ENCODE results near the gene SMAD2.
A peak's percentile ranks its signal among the peaks of the same experiment; 100 is the strongest.

Gene SMAD2

GRCh38 chr18:47895565-47896250, 34.8 kb downstream of the SMAD2 start:
- DNase-seq, result no peak

GRCh38 chr18:47893939-47894699, 36.3 kb downstream of the SMAD2 start:
- no peak for DNase-seq

- DNase-seq, result no peak
Measured at GRCh38 chr18:47893047-47893446, 37.4 kb downstream of the SMAD2 start.

GRCh38 chr18:47888156-47888555, 42.3 kb downstream of the SMAD2 start:
- DNase-seq, result peak; percentile 20

- DNase-seq, result no peak
Measured at GRCh38 chr18:47887227-47887626, 43.2 kb downstream of the SMAD2 start.

- DNase-seq, result peak; percentile 18
Measured at GRCh38 chr18:47883771-47884413, 46.6 kb downstream of the SMAD2 start.

GRCh38 chr18:47882641-47883040, 47.8 kb downstream of the SMAD2 start:
- DNase-seq, result no peak

GRCh38 chr18:47881752-47882455, 48.6 kb downstream of the SMAD2 start:
- no peak for DNase-seq

- no peak for DNase-seq
Measured at GRCh38 chr18:47881042-47881441, 49.4 kb downstream of the SMAD2 start.

GRCh38 chr18:47877892-47878291, 52.6 kb downstream of the SMAD2 start:
- no peak for DNase-seq

GRCh38 chr18:47876813-47877212, 53.6 kb downstream of the SMAD2 start:
- DNase-seq, result peak; percentile 35

- peak; percentile 16 for DNase-seq
Measured at GRCh38 chr18:47873625-47874024, 56.8 kb downstream of the SMAD2 start.

GRCh38 chr18:47872426-47872825, 58.0 kb downstream of the SMAD2 start:
- DNase-seq, result no peak

GRCh38 chr18:47871288-47871687, 59.2 kb downstream of the SMAD2 start:
- no peak for DNase-seq

GRCh38 chr18:47870605-47871004, 59.9 kb downstream of the SMAD2 start:
- DNase-seq, result peak; percentile 33

GRCh38 chr18:47868744-47869143, 61.7 kb downstream of the SMAD2 start:
- DNase-seq, result no peak

GRCh38 chr18:47865183-47865582, 65.3 kb downstream of the SMAD2 start:
- no peak for DNase-seq

GRCh38 chr18:47863041-47863440, 67.4 kb downstream of the SMAD2 start:
- DNase-seq, result no peak

- DNase-seq, result no peak
Measured at GRCh38 chr18:47858607-47859006, 71.9 kb downstream of the SMAD2 start.

GRCh38 chr18:47847635-47848034, 82.8 kb downstream of the SMAD2 start:
- DNase-seq, result no peak

- DNase-seq, result no peak
Measured at GRCh38 chr18:47846431-47846830, 84.0 kb downstream of the SMAD2 start.

- DNase-seq, result no peak
Measured at GRCh38 chr18:47844828-47845498, 85.5 kb downstream of the SMAD2 start.

- DNase-seq, result no peak
Measured at GRCh38 chr18:47842836-47843235, 87.6 kb downstream of the SMAD2 start.
